ENCODE results near the gene WHAMM. TPM values are rescaled to one million over a fixed set of nuclear protein-coding genes. Genes with fewer than 3 reads are reported as not detected.

Gene WHAMM
- total RNA-seq, 1 donor from 2014 or later: 9.3 TPM

- no peak overlapping the region for H3K27ac Mint-ChIP-seq (ENCODE audit: unreplicated experiment)
- H3K27me3 Mint-ChIP-seq (ENCODE audit: unreplicated experiment): no peaks in the 10 kb centered on the region
- DNase-seq (ENCODE audit: low spot score): no peak
- H3K4me3 Mint-ChIP-seq (ENCODE audit: unreplicated experiment): no peak overlapping the region
- no peak for TF ChIP-seq CTCF (IDR thresholded peaks at IDR 0.05; ENCODE audit: unreplicated experiment)
- H3K9me3 Mint-ChIP-seq (ENCODE audit: unreplicated experiment): no peaks in the 10 kb centered on the region
- no peaks in the 10 kb centered on the region for H3K36me3 Mint-ChIP-seq (ENCODE audit: low read depth, unreplicated experiment)
- H3K4me1 Mint-ChIP-seq (ENCODE audit: unreplicated experiment): peaks cover 4% of the 10 kb centered on the region
These were observed 6.9 kb upstream of the WHAMM start for GRCh38 chr15:82802497-82802896.

- TF ChIP-seq CTCF (IDR thresholded peaks at IDR 0.05; ENCODE audit: unreplicated experiment): no peak
- DNase-seq (ENCODE audit: low spot score): no peak
- Mint-ChIP-seq H3K9me3 (ENCODE audit: unreplicated experiment) (no peaks in the 10 kb centered on the region), H3K36me3 (ENCODE audit: low read depth, unreplicated experiment) (no peaks in the 10 kb centered on the region), H3K27me3 (ENCODE audit: unreplicated experiment) (no peaks in the 10 kb centered on the region), H3K27ac (ENCODE audit: unreplicated experiment) (no peak overlapping the region), H3K4me1 (ENCODE audit: unreplicated experiment) (peaks cover 4% of the 10 kb centered on the region), H3K4me3 (ENCODE audit: unreplicated experiment) (no peak overlapping the region)
These were observed 5.4 kb upstream of the WHAMM start for GRCh38 chr15:82803793-82804574.

- peaks cover 3% of the 10 kb centered on the region for H3K27me3 Mint-ChIP-seq (ENCODE audit: unreplicated experiment)
- peaks cover 4% of the 10 kb centered on the region for H3K4me1 Mint-ChIP-seq (ENCODE audit: unreplicated experiment)
- no peak for TF ChIP-seq CTCF (IDR thresholded peaks at IDR 0.05; ENCODE audit: unreplicated experiment)
- no peak overlapping the region for H3K27ac Mint-ChIP-seq (ENCODE audit: unreplicated experiment)
- no peaks in the 10 kb centered on the region for H3K36me3 Mint-ChIP-seq (ENCODE audit: low read depth, unreplicated experiment)
- H3K4me3 Mint-ChIP-seq (ENCODE audit: unreplicated experiment): no peak overlapping the region
- no peak for DNase-seq (ENCODE audit: low spot score)
- no peaks in the 10 kb centered on the region for H3K9me3 Mint-ChIP-seq (ENCODE audit: unreplicated experiment)
These were observed 4.9 kb upstream of the WHAMM start for GRCh38 chr15:82804575-82804949.

- TF ChIP-seq CTCF (IDR thresholded peaks at IDR 0.05; ENCODE audit: unreplicated experiment): no peak
- Mint-ChIP-seq H3K27me3 (ENCODE audit: unreplicated experiment) (peaks cover 3% of the 10 kb centered on the region), H3K27ac (ENCODE audit: unreplicated experiment) (no peak within 1 kb of the TSS), H3K4me3 (ENCODE audit: unreplicated experiment) (no peak within 1 kb of the TSS), H3K36me3 (ENCODE audit: low read depth, unreplicated experiment) (no peaks in the 10 kb centered on the region), H3K9me3 (ENCODE audit: unreplicated experiment) (no peaks in the 10 kb centered on the region), H3K4me1 (ENCODE audit: unreplicated experiment) (peaks cover 10% of the 10 kb centered on the region)
- DNase-seq (ENCODE audit: low spot score): no peak
These were observed 3.4 kb upstream of the WHAMM start, which contains the start of gene FSD2 for GRCh38 chr15:82805994-82806406. Gene FSD2 (minus strand): TSS chr15:82806069. CDS start chr15:82787390, 18,679 bp downstream.

- no peak for TF ChIP-seq CTCF (IDR thresholded peaks at IDR 0.05; ENCODE audit: unreplicated experiment)
- H3K27me3 Mint-ChIP-seq (ENCODE audit: unreplicated experiment): peaks cover 3% of the 10 kb centered on the region
- H3K9me3 Mint-ChIP-seq (ENCODE audit: unreplicated experiment): no peaks in the 10 kb centered on the region
- no peak overlapping the region for H3K27ac Mint-ChIP-seq (ENCODE audit: unreplicated experiment)
- H3K4me3 Mint-ChIP-seq (ENCODE audit: unreplicated experiment): no peak overlapping the region
- no peak for DNase-seq (ENCODE audit: low spot score)
- no peaks in the 10 kb centered on the region for H3K36me3 Mint-ChIP-seq (ENCODE audit: low read depth, unreplicated experiment)
- peaks cover 14% of the 10 kb centered on the region for H3K4me1 Mint-ChIP-seq (ENCODE audit: unreplicated experiment)
These were observed 1.4 kb upstream of the WHAMM start for GRCh38 chr15:82807920-82808633.
